Neural cell (in vitro differentiated cells): ENCODE results near the gene SH3TC1. TPM values are rescaled to one million over a fixed set of nuclear protein-coding genes. Genes with fewer than 3 reads are reported as not detected.

ENCODE experiments used
- H2AFZ ChIP-seq: fragments of 200-600, 300-800 bp; sonication (generic), shearing (Covaris generic); 2 replicates; pipeline ENCODE4 v1.6.0; 2014; ENCODE audit warnings: low read depth, mild to moderate bottlenecking, antibody characterized with exemption, low read length, moderate library complexity
- H3F3A ChIP-seq: fragments of 200-600 bp; shearing (Covaris generic); 2 replicates; pipeline ENCODE4 v1.6.1; 2016; ENCODE audit warnings: mild to moderate bottlenecking, moderate library complexity, mixed read lengths, antibody characterized with exemption, low read length; ENCODE audit not compliant: insufficient read depth, poor library complexity, severe bottlenecking
- H3K27ac ChIP-seq: fragments of 200-600, 300-800 bp; sonication (generic), shearing (Covaris generic); 2 replicates; pipeline ENCODE4 v1.5.1; 2014; ENCODE audit warnings: mild to moderate bottlenecking, low read length, moderate library complexity
- H3K27me3 ChIP-seq: fragments of 300-800, 200-600 bp; sonication (generic), shearing (Covaris generic); 2 replicates; pipeline ENCODE4 v1.6.0; 2014; ENCODE audit warnings: mild to moderate bottlenecking, low read depth, low read length, moderate library complexity; ENCODE audit not compliant: insufficient read depth
- H3K36me3 ChIP-seq: fragments of 300-800, 200-600 bp; sonication (generic), shearing (Covaris generic); 2 replicates; pipeline ENCODE4 v1.5.1; 2014; ENCODE audit warnings: mild to moderate bottlenecking, antibody characterized with exemption, low read length, moderate library complexity; ENCODE audit not compliant: insufficient read depth
- H3K4me2 ChIP-seq: fragments of 300-800, 200-600 bp; sonication (generic), shearing (Covaris generic); 2 replicates; pipeline ENCODE4 v1.6.0; 2014; ENCODE audit warnings: mild to moderate bottlenecking, low read length
- H3K4me3 ChIP-seq: fragments of 300-800, 200-600 bp; sonication (generic), shearing (Covaris generic); 2 replicates; pipeline ENCODE4 v1.5.1; 2014; ENCODE audit warnings: mild to moderate bottlenecking, low read length, moderate library complexity
- H3K79me2 ChIP-seq: fragments of 200-600 bp; shearing (Covaris generic); replicated peaks from 2 replicates; pipeline ENCODE4 v1.6.0; 2014; ENCODE audit warnings: mild to moderate bottlenecking, low read length, moderate library complexity; ENCODE audit not compliant: insufficient read depth
- H3K9ac ChIP-seq: fragments of 300-800, 200-600 bp; sonication (generic), shearing (Covaris generic); 2 replicates; pipeline ENCODE4 v1.6.1; 2016; ENCODE audit warnings: mild to moderate bottlenecking, low read length, mixed read lengths
- H3K9me2 ChIP-seq: fragments of 200-600 bp; shearing (Covaris generic); 2 replicates; pipeline ENCODE4 v1.6.1; 2016; ENCODE audit warnings: mild to moderate bottlenecking, low read length, mixed read lengths; ENCODE audit not compliant: insufficient read depth
- H3K9me3 ChIP-seq: fragments of 200-600, 300-800 bp; sonication (generic), shearing (Covaris generic); 2 replicates; pipeline ENCODE4 v1.6.1; 2016; ENCODE audit warnings: mild to moderate bottlenecking, mixed run types, low read length, moderate library complexity, mixed read lengths
- H4K20me1 ChIP-seq: fragments of 200-600 bp; shearing (Covaris generic); 2 replicates; pipeline ENCODE4 v1.6.1; 2016; ENCODE audit warnings: mild to moderate bottlenecking, mixed run types; ENCODE audit not compliant: insufficient read depth
- EP300 ChIP-seq: fragments of 450-650 bp; conservative IDR thresholded peaks from 2 replicates; pipeline ENCODE4 v1.6.1; 2014; ENCODE audit warnings: antibody characterized with exemption, mild to moderate bottlenecking, moderate library complexity; ENCODE audit not compliant: poor library complexity, severe bottlenecking
- EZH2 ChIP-seq: fragments of 200-600, 300-800 bp; shearing (Covaris generic), sonication (generic); IDR thresholded peaks from 2 replicates; pipeline ENCODE4 v1.6.1; 2014; ENCODE audit warnings: antibody characterized with exemption, low read length, borderline replicate concordance, mild to moderate bottlenecking; ENCODE audit not compliant: insufficient read depth, poor library complexity, severe bottlenecking
- MXI1 ChIP-seq: fragments of 450-650 bp; conservative IDR thresholded peaks from 2 replicates; pipeline ENCODE4 v1.6.1; 2014; ENCODE audit warnings: antibody characterized with exemption, mild to moderate bottlenecking; ENCODE audit not compliant: poor library complexity, severe bottlenecking
- POLR2AphosphoS5 ChIP-seq: IDR thresholded peaks from 2 replicates; pipeline ENCODE4 v1.6.1; 2012
- RAD21 ChIP-seq: fragments of 450-650 bp; conservative IDR thresholded peaks from 2 replicates; pipeline ENCODE4 v1.6.1; 2014; ENCODE audit warnings: antibody characterized with exemption, mild to moderate bottlenecking, moderate library complexity
- REST ChIP-seq: IDR thresholded peaks from 2 replicates; pipeline ENCODE4 v1.6.1; 2012; ENCODE audit warnings: borderline replicate concordance
- SMC3 ChIP-seq: fragments of 450-650 bp; conservative IDR thresholded peaks from 2 replicates; pipeline ENCODE4 v1.6.1; 2014; ENCODE audit warnings: antibody characterized with exemption, mild to moderate bottlenecking, moderate library complexity; ENCODE audit not compliant: poor library complexity
- polyA plus RNA-seq: library from polyadenylated mRNA; depleted of rRNA; stranded (reverse); fragments of >200 nt; gene quantifications from 2 replicates; pipeline ENCODE4 v1.2.3, GENCODE V29; 2014
- TF ChIP-seq, protein P1 (sequence below): fragments of 450-650 bp; IDR thresholded peaks from 2 replicates; pipeline ENCODE4 v1.5.1; 2014; ENCODE audit warnings: antibody characterized with exemption, mild to moderate bottlenecking, moderate library complexity; ENCODE audit not compliant: poor library complexity, severe bottlenecking

The SH3TC1 gene
- polyA plus RNA-seq, 1 donor from 2014 or later = not detected

- Histone ChIP-seq H3K9me3 (no peaks in the 10 kb centered on the region), H3F3A (no peaks in the 10 kb centered on the region), H3K36me3 (no peaks in the 10 kb centered on the region), H2AFZ (no peak overlapping the region), H4K20me1 (no peaks in the 10 kb centered on the region), H3K27ac (no peak overlapping the region), H3K9ac (no peak overlapping the region), H3K4me3 (no peak overlapping the region), H3K4me2 (no peak overlapping the region), H3K79me2 (no peaks in the 10 kb centered on the region), H3K9me2 (no peaks in the 10 kb centered on the region), H3K27me3 (no peaks in the 10 kb centered on the region)
- no peak for TF ChIP-seq EP300
Observed at GRCh38 chr4:8150152-8151090, 48.7 kb upstream of the SH3TC1 start.

GRCh38 chr4:8151165-8151650 lies 47.9 kb upstream of the SH3TC1 start:
- no peaks in the 10 kb centered on the region for H3K36me3 ChIP-seq
- H2AFZ ChIP-seq = no peak overlapping the region
- H3K4me3 ChIP-seq = no peak overlapping the region
- no peak for TF ChIP-seq MXI1
- no peak for TF ChIP-seq RAD21
- TF ChIP-seq, protein P1, sequence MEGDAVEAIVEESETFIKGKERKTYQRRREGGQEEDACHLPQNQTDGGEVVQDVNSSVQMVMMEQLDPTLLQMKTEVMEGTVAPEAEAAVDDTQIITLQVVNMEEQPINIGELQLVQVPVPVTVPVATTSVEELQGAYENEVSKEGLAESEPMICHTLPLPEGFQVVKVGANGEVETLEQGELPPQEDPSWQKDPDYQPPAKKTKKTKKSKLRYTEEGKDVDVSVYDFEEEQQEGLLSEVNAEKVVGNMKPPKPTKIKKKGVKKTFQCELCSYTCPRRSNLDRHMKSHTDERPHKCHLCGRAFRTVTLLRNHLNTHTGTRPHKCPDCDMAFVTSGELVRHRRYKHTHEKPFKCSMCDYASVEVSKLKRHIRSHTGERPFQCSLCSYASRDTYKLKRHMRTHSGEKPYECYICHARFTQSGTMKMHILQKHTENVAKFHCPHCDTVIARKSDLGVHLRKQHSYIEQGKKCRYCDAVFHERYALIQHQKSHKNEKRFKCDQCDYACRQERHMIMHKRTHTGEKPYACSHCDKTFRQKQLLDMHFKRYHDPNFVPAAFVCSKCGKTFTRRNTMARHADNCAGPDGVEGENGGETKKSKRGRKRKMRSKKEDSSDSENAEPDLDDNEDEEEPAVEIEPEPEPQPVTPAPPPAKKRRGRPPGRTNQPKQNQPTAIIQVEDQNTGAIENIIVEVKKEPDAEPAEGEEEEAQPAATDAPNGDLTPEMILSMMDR = no peak
- TF ChIP-seq EZH2 = no peak
- no peak for TF ChIP-seq POLR2AphosphoS5
- no peak for TF ChIP-seq EP300
- TF ChIP-seq REST = no peak
- no peak for TF ChIP-seq SMC3
- H3K9me3 ChIP-seq = no peaks in the 10 kb centered on the region
- no peak overlapping the region for H3K27ac ChIP-seq
- no peak overlapping the region for H3K4me2 ChIP-seq
- H3K79me2 ChIP-seq = no peaks in the 10 kb centered on the region
- no peak overlapping the region for H3K9ac ChIP-seq
- no peaks in the 10 kb centered on the region for H3K27me3 ChIP-seq
- no peaks in the 10 kb centered on the region for H3K9me2 ChIP-seq
- H3F3A ChIP-seq = no peaks in the 10 kb centered on the region
- H4K20me1 ChIP-seq = no peaks in the 10 kb centered on the region
